Left kidney (tissue), 2 donors: ENCODE results near the gene LIPC. TPM values are rescaled to one million over a fixed set of nuclear protein-coding genes. Genes with fewer than 3 reads are reported as not detected.

Experiments
- DNase-seq: peaks from one replicate; pipeline ENCODE4 v3.0.0-alpha.2; 2013
- polyA plus RNA-seq: library from polyadenylated mRNA; unstranded; fragments of 120-200 nt; gene quantifications from one replicate; pipeline ENCODE4 v1.2.1, GENCODE V29; 2013; ENCODE audit not compliant: insufficient read length

Gene LIPC
- polyA plus RNA-seq, 1 donor, result 15.6 TPM

GRCh38 chr15:58453931-58454793 lies 22.4 kb downstream of the LIPC start:
- DNase-seq, result no peak

GRCh38 chr15:58454950-58455401 lies 23.2 kb downstream of the LIPC start:
- DNase-seq, result no peak

GRCh38 chr15:58457466-58457965 lies 25.7 kb downstream of the LIPC start:
- DNase-seq, result no peak

GRCh38 chr15:58458076-58458475 lies 26.3 kb downstream of the LIPC start:
- DNase-seq, result no peak

- no peak for DNase-seq
Measured at GRCh38 chr15:58459045-58459444, 27.3 kb downstream of the LIPC start.

- no peak for DNase-seq
Measured at GRCh38 chr15:58459560-58459959, 27.8 kb downstream of the LIPC start.

- no peak for DNase-seq
Measured at GRCh38 chr15:58460116-58460790, 28.5 kb downstream of the LIPC start.

- DNase-seq, result no peak
Measured at GRCh38 chr15:58460872-58461271, 29.1 kb downstream of the LIPC start.

- DNase-seq, result no peak
Measured at GRCh38 chr15:58462547-58462946, 30.8 kb downstream of the LIPC start.

GRCh38 chr15:58462973-58463663 lies 31.3 kb downstream of the LIPC start:
- no peak for DNase-seq

- no peak for DNase-seq
Measured at GRCh38 chr15:58463815-58464650, 32.2 kb downstream of the LIPC start.

- no peak for DNase-seq
Measured at GRCh38 chr15:58465070-58465469, 33.3 kb downstream of the LIPC start.

GRCh38 chr15:58465866-58466517 lies 34.2 kb downstream of the LIPC start:
- no peak for DNase-seq

GRCh38 chr15:58466566-58466965 lies 34.8 kb downstream of the LIPC start:
- no peak for DNase-seq

GRCh38 chr15:58467121-58467721 lies 35.4 kb downstream of the LIPC start:
- peak; percentile 92 for DNase-seq

GRCh38 chr15:58467722-58468423 lies 36.1 kb downstream of the LIPC start:
- peak; percentile 71 for DNase-seq

- DNase-seq, result no peak
Measured at GRCh38 chr15:58469432-58470353, 37.9 kb downstream of the LIPC start.

GRCh38 chr15:58471348-58471747 lies 39.6 kb downstream of the LIPC start:
- DNase-seq, result no peak

GRCh38 chr15:58472221-58472620 lies 40.4 kb downstream of the LIPC start:
- DNase-seq, result no peak
